ENCODE data around the gene RAB11FIP2. TPM values are rescaled to one million over a fixed set of nuclear protein-coding genes. Genes with fewer than 3 reads are reported as not detected.

The RAB11FIP2 gene
- total RNA-seq, 2 experiments from 2014 or later = 20.9 to 27.0 TPM

DNA sequence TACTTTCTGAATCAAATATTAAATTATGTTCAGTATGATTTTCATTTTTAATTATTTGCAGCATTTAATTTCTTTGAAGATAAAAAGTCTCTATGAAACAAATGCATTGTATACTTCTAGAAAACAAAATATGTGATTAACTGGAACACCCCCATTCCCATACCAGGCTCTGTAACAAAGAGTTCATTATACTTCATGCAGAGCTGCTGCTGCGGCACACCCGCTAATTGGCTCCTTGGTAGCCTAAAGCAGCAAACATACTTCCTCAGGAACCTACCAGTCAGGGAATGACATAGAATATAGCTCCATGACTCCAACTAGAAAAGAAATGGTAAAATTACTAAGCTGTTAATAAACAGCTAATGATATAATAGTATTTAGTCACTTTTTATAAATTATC is 19.3 kb downstream of the RAB11FIP2 start:
- H3K27ac ChIP-seq (ENCODE audit: low read depth, low read length, poor library complexity, severe bottlenecking) = no peak overlapping the region
- no peak for DNase-seq (ENCODE audit: low spot score)
- no peaks in the 10 kb centered on the region; the same call in 1 of the 2 replicates for H4K20me1 ChIP-seq (ENCODE audit: insufficient read depth, low read length)
- no peaks in the 10 kb centered on the region for H3K9me2 ChIP-seq (ENCODE audit: insufficient read depth, low read length)
- H3K36me3 ChIP-seq (ENCODE audit: insufficient read depth, low read length) = peaks cover 9% of the 10 kb centered on the region; the same call in 1 of the 2 replicates
- ChIA-PET POLR2A (interaction anchor here (0.7 to 1.5 kb wide), 5 partner anchors 9 to 15 kb away, joined by 3 to 5 read pairs (median 3); no protein-coding TSS in a partner anchor), CTCF (ENCODE audit: unreplicated experiment) (no interaction called here)
- no peak overlapping the region for H3K4me2 ChIP-seq (ENCODE audit: low read length)
- no peak overlapping the region for H3K4me3 ChIP-seq (ENCODE audit: low read depth, low read length, poor library complexity, severe bottlenecking)
- intact Hi-C loops (cut with micrococcal nuclease; ENCODE audit: unreplicated experiment) = no loop called here
- H3K4me1 ChIP-seq (ENCODE audit: insufficient read depth, low read length, poor library complexity, severe bottlenecking) = no peaks in the 10 kb centered on the region
- H3K79me2 ChIP-seq (ENCODE audit: insufficient read depth, low read depth, low read length) = no peaks in the 10 kb centered on the region
- BruUV-seq (replicated peaks) = no TSS peak
- no peak for TF ChIP-seq EZH2phosphoT487 (IDR thresholded peaks at IDR 0.05; ENCODE audit: borderline replicate concordance, low read depth, low read length)
- no peak overlapping the region for H2AFZ ChIP-seq (ENCODE audit: low read length)
- H3K9me3 ChIP-seq (ENCODE audit: low read length) = no peaks in the 10 kb centered on the region

DNA sequence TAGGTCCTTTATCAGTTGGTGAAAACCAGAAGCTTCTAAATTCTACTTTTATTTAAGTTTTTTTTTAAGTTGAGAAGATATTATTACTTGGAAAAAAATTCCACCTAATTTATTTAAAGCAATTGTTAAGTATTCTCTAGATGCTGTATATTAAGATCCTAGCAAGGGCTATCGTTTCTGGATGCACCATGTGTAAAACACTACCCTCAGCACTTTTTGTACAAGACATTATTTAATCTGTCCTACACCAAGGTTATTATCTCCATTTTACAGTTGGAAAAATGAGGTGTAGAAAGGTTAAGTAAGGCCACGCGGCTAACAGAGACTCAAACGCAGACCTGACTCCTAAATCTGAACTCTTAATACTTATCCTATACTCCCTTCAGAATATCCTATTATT is 19.8 kb downstream of the RAB11FIP2 start:
- Histone ChIP-seq H4K20me1 (ENCODE audit: insufficient read depth, low read length) (no peaks in the 10 kb centered on the region; the same call in 1 of the 2 replicates), H2AFZ (ENCODE audit: low read length) (no peak overlapping the region), H3K36me3 (ENCODE audit: insufficient read depth, low read length) (peaks cover 9% of the 10 kb centered on the region; the same call in 1 of the 2 replicates), H3K4me1 (ENCODE audit: insufficient read depth, low read length, poor library complexity, severe bottlenecking) (no peaks in the 10 kb centered on the region), H3K4me3 (ENCODE audit: low read depth, low read length, poor library complexity, severe bottlenecking) (no peak overlapping the region), H3K79me2 (ENCODE audit: insufficient read depth, low read depth, low read length) (no peaks in the 10 kb centered on the region), H3K27ac (ENCODE audit: low read depth, low read length, poor library complexity, severe bottlenecking) (no peak overlapping the region), H3K4me2 (ENCODE audit: low read length) (no peak overlapping the region), H3K9me2 (ENCODE audit: insufficient read depth, low read length) (no peaks in the 10 kb centered on the region), H3K9me3 (ENCODE audit: low read length) (no peaks in the 10 kb centered on the region)
- TF ChIP-seq EZH2phosphoT487 (IDR thresholded peaks at IDR 0.05; ENCODE audit: borderline replicate concordance, low read depth, low read length) = no peak
- TF ChIP-seq, protein P1, sequence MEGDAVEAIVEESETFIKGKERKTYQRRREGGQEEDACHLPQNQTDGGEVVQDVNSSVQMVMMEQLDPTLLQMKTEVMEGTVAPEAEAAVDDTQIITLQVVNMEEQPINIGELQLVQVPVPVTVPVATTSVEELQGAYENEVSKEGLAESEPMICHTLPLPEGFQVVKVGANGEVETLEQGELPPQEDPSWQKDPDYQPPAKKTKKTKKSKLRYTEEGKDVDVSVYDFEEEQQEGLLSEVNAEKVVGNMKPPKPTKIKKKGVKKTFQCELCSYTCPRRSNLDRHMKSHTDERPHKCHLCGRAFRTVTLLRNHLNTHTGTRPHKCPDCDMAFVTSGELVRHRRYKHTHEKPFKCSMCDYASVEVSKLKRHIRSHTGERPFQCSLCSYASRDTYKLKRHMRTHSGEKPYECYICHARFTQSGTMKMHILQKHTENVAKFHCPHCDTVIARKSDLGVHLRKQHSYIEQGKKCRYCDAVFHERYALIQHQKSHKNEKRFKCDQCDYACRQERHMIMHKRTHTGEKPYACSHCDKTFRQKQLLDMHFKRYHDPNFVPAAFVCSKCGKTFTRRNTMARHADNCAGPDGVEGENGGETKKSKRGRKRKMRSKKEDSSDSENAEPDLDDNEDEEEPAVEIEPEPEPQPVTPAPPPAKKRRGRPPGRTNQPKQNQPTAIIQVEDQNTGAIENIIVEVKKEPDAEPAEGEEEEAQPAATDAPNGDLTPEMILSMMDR (conservative IDR thresholded peaks at IDR 0.05; ENCODE audit: low read length) = no peak
- ChIA-PET POLR2A (interaction anchor here (1.0 to 1.5 kb wide), 2 partner anchors 9 to 16 kb away, joined by 3 to 5 read pairs; no protein-coding TSS in a partner anchor), CTCF (ENCODE audit: unreplicated experiment) (no interaction called here)
- intact Hi-C loops (cut with micrococcal nuclease; ENCODE audit: unreplicated experiment) = no loop called here
- no peak for DNase-seq (ENCODE audit: low spot score)
- BruUV-seq (replicated peaks) = no TSS peak

DNA sequence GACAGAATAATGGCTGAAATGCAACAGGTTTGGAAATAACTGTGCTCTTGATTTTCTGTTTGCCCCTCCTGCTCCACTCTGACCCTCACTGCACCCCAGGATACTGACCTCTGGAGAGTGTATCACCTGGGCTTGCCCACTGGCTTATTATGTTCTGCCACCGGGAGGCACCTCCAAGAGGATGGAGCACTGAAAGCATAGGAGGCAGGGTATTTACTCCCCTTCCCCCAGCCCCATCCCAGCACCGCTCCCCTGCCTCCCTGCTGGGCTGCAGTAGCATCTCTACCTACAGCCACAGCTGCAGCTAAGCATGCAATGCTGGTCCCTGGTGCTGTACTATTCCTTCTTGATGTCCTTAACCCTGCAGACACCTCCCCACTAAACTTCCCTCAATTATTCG is 26.4 kb downstream of the RAB11FIP2 start:
- Histone ChIP-seq H3K79me2 (ENCODE audit: insufficient read depth, low read depth, low read length) (no peaks in the 10 kb centered on the region), H3K27ac (ENCODE audit: low read depth, low read length, poor library complexity, severe bottlenecking) (no peak overlapping the region), H3K4me1 (ENCODE audit: insufficient read depth, low read length, poor library complexity, severe bottlenecking) (no peaks in the 10 kb centered on the region), H4K20me1 (ENCODE audit: insufficient read depth, low read length) (no peaks in the 10 kb centered on the region; the same call in 1 of the 2 replicates), H3K9me3 (ENCODE audit: low read length) (no peaks in the 10 kb centered on the region), H2AFZ (ENCODE audit: low read length) (no peak overlapping the region), H3K36me3 (ENCODE audit: insufficient read depth, low read length) (no peaks in the 10 kb centered on the region), H3K9me2 (ENCODE audit: insufficient read depth, low read length) (no peaks in the 10 kb centered on the region), H3K4me3 (ENCODE audit: low read depth, low read length, poor library complexity, severe bottlenecking) (no peak overlapping the region), H3K4me2 (ENCODE audit: low read length) (no peak overlapping the region)
- BruUV-seq (replicated peaks) = no TSS peak
- intact Hi-C loops (cut with micrococcal nuclease; ENCODE audit: unreplicated experiment) = no loop called here
- no peak for DNase-seq (ENCODE audit: low spot score)
- no peak for TF ChIP-seq EZH2phosphoT487 (IDR thresholded peaks at IDR 0.05; ENCODE audit: borderline replicate concordance, low read depth, low read length)
- TF ChIP-seq, protein P1 (conservative IDR thresholded peaks at IDR 0.05; ENCODE audit: low read length) = no peak
- POLR2A ChIA-PET = no interaction called here
- CTCF ChIA-PET (ENCODE audit: unreplicated experiment) = no interaction called here
